Ovary (tissue), 3 donors: Measurements from ENCODE around the gene DYNLT3.

Experiments used
- POLR2A ChIP-seq: fragments of 450-650 bp; IDR thresholded peaks from one replicate; pipeline ENCODE4 v1.6.1; 2017; ENCODE audit warnings: antibody characterized with exemption, mild to moderate bottlenecking, moderate library complexity
- TF ChIP-seq, protein P1 (sequence below), 3 donors: fragments of 450-650 bp in 2 of 3; fragments of 200-600 bp in 1 of 3; IDR thresholded peaks; one replicate each; pipeline versions ENCODE4 v1.5.1 to v1.8.0; 2016 to 2022; ENCODE audit warnings: antibody characterized with exemption in 3 of 3, mild to moderate bottlenecking in 1 of 3
- donor health status: DM: no; HTN: no; CAD: no.

DNA sequence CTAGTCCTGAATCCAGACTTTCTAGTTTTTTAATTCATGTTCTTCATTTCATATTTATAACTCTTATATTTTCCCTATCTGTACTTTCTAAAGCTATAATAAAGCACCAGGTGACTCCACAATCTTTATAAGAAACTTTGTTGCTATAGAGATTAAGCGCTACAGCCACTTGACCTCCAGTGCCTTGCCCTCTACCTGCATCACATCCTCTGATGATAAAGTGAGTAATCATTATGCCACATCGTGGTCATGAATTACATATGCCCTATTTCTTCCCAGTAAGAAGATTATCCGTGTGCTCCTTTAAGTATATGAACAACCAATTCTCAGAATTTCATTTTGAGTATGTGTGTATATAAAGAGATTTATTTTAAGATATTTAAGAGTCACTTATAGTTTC lies 6.8 kb upstream of the DYNLT3 start:
- no peak for TF ChIP-seq POLR2A
- TF ChIP-seq, protein P1, sequence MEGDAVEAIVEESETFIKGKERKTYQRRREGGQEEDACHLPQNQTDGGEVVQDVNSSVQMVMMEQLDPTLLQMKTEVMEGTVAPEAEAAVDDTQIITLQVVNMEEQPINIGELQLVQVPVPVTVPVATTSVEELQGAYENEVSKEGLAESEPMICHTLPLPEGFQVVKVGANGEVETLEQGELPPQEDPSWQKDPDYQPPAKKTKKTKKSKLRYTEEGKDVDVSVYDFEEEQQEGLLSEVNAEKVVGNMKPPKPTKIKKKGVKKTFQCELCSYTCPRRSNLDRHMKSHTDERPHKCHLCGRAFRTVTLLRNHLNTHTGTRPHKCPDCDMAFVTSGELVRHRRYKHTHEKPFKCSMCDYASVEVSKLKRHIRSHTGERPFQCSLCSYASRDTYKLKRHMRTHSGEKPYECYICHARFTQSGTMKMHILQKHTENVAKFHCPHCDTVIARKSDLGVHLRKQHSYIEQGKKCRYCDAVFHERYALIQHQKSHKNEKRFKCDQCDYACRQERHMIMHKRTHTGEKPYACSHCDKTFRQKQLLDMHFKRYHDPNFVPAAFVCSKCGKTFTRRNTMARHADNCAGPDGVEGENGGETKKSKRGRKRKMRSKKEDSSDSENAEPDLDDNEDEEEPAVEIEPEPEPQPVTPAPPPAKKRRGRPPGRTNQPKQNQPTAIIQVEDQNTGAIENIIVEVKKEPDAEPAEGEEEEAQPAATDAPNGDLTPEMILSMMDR (IDR thresholded peaks at IDR 0.05) = no peak
